ENCODE data around the gene MAEL.
"Not testable (repeated sequence)": the region's sequence is repeated elsewhere in the genome, so short reads cannot be mapped to it uniquely, and the experiment has no call there.

The MAEL gene

DNA sequence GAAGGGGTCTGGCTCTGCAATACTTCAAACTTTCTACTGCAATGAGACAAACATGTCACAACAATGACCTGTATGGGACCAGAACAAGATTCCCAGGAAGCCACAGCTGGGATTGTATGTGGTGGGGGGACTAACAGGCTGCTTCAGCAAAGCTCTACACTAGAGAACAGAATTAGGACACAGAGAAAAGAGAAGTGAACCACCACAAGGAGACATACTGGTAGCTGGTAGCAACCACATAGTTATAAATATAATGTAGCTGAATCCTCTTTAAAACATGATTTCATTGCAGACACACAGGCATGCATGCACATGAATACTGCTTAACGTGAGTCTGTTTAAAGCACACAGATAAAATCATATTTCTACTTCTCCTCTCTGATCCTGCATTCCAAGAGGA lies 10.3 kb upstream of the MAEL start:
- no peak for DNase-seq

DNA sequence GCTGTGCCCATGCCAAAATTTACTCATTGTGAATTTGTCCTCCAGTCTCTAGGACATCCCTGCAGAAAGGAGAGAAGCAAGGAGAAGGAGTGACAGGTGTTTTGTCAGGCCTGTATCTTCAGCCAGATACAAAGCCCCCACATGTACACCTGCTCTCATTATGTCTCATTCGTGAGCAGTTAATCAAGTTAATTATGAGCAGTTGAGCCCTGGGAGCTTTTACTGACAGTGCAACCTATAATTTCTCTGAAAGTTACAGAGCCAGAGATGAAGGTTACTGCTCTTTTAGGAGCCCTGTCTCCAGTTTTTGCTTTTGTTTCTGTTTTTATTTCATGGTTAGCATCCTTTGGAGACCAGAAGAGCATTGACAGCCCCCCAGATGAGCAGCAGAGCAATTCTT lies 8.7 kb upstream of the MAEL start:
- DNase-seq = no peak

DNA sequence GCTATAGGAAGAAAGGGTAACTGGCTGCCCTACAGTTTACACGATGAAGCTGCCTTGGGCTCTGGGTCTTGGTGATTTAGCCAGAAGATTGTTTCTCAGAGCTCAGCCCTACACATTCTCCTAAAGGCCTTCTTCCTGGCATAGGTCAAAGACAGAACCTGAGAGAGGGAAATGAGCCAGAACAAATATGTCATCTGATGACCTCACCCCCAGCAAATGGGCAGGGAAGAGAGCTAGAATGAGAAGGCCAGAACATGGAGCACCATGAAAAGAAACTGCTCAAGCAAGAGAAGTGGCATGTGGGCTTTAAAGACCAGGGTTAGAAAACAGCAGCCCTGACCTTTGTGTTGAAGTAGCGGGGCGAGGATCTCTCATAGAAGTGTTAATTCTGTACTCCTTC lies 8.3 kb upstream of the MAEL start:
- no peak for DNase-seq

DNA sequence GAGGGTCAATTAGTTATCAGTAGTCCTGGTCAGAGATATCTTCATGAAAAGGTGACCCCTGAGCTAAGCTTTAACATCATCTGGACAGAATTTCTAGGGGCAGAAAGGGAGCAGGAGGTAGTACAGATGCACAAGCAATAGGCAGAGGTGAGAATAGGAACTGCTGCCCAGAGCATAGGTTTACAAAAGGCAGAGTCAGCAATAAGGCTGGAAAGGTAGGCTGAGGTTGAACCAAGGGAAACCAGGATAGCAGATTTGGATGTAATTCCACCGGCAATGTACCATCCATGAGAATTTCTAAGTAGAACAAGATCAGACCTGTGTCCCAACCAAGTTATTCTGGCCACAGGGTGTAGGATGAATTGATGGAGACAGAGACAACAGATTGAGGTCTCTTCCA lies 7.5 kb upstream of the MAEL start:
- no peak for DNase-seq

DNA sequence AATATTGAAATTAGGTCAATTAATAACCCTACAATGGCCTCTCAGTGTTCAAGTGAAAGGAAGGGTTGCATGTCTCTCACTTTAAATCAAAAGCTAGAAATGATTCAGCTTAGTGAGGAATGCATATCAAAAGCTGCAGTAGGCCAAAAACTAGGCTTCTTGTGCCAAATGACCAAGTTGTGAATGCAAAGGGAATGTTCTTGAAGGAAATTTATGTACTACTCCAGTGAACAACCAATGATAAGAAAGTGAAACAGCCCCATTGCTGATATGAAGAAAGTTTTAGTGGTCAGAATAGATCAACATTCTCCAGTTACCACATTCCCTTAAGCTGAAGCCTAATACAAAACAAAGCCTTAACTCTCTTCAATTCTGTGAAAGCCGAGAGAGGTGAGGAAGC lies 10.0 kb downstream of the MAEL start:
- DNase-seq = no peak

DNA sequence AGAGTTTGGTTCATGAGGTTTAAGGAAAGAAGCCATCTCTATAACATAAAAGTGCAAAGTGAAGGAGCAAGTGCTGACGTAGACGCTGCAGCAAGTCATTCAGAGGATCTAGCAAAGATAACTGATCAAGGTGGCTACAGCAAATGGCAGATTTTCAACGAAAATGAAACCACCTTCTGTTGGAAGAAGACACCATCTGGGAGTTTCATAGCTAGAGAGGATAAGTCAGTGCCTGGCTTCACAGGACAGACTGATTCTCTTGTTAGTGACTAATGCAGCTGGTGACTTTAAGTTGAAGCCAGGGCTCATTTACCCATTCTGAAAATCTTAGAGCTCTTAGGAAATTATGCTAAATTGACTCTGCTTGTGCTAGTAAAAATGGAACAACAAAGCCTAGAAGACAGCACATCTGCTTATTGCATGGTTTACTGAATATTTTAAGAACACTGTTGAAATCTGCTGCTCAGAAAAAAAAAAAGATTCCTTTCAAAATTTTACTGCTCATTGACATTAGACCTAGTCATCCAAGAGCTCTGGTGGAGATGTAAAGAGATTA lies 10.5 kb downstream of the MAEL start:
- no peak for DNase-seq

DNA sequence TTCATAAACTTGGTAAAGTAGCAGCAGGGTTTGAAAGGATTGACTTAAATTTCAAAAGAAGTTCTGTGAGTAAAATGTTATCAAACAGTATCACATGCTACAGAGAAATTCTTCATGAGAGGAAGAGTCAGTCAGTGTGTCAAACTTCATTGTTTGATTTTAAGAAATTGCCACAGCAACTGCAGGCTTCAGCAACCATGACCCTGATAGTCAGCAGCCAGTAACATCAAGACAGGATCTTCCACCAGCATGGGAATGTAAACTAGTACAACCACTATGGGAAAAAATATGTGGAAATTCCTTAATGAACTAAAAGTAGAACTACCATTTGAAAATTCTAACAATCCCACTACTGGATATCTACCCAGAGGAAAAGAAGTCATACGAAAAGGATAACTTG lies 11.5 kb downstream of the MAEL start:
- no peak for DNase-seq

DNA sequence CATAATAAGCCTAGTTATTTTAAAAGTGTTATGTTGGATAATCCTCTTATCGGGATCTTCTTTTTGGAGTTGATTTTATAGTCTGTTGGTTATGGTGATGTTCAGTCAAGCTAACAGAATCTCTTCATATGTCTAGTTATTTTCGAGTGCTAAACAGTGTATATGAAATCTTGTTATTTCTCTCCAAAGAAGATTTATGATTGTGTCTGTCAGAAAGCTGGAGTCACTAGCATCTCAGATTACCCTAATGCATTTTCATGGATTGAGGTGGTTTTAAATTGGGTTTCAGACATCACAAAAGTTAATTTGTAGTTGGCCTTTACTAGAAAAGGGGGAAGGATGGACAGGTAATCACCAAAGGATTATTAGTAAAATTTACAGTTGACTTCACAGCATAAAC lies 13.3 kb downstream of the MAEL start:
- DNase-seq = no peak

DNA sequence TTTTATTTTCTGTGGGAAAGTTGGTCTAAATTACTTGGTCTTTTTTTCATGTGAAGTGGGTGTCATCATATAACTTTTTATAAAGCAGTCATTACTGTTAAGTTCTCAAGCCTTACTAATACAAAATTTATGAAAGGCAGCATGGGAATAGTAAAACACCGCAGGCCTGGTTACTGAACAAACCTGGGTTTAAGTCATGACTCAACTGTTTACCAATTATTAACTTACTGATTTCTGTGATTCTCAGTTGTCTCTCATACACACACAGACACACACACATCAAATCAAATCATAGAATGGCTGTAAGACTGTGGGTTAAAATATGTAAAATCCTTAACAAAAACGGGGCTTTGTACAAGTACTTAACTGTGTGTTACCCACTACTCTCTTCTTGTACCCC lies 14.6 kb downstream of the MAEL start:
- DNase-seq = no peak

DNA sequence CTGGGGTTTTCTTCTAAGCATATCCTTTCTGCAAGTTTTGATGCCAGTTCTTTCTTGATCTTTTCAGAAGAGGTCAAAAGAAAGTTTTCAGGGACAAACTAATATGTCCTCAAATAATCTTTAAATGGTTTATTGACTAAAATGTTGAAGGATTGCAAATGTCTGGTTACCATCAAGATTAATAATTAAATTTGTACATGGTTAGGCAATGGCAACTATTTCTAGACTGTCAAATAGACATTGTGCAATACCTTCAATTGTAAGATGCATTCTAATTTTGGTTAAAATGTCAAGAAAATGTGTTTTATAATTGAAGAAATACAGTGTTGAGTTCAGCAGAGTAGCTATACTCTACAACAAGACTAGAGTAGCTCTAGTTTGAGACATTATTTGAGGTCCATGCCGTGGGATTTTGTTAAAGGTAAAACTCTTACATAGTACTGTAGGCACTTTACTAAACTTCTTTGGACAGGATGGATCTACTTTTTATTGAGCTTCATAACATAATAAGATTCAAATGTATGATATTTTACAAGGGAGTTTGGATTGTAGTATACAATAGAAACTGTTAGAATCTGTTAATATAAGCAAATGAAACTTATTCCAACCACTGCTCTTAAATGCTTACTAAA lies 22.6 kb downstream of the MAEL start:
- no peak for DNase-seq

DNA sequence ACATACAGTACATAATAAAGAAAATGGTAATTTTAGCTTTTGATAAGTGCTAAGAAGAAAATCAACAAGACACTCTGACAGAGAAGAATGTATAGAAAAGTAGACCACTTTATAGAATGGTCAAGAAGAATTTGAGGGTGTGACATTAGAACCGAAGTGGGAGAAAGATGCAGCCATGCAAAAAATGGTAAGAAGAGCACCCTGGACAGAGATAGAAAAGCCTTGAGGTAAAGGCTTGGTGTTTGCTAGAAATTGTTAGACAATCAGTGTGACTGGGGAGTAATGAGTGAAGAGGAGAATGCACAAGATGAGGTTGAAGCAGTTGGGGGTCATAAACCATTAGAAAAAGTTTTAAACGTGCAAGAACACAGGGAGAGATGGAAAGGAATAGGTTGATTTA lies 23.5 kb downstream of the MAEL start:
- no peak for DNase-seq

DNA sequence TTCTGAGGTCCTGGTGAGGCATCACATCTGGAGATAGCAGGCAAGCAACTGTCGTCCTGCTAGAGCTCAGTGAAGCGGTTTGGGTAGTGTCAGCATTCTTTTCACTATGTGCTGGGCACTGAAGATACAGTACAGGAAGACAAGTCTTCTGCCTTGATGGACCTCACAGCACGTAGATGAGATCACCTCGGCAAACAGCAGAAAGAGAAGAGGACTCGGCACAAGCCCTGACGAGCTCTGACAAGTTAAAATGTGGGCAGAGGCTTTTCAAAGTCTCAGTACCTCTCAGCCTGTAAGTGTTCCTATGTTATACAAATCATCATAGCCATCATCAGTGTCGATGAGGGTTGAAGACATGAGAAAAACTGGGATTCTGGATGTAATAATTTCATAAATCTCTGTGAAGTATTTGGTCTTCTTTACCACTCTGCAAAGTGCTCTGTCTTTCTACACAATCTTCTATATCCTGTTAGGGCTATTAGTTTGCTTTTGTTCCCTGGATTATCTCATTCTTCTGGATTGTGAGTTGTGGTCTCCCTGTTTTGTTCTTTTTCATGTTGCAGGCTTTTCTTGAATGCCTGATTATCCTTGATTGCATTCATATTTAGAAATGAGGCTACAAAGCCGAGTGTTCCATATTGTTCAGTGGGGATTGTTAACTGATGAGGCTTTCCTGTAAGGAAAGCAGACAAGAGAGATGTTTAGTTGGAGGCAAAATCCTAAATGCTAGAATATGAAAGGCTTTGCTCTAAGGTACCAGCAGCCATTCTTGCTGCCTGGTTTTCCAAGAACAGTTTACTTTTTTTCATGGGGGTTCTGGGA lies 24.2 kb downstream of the MAEL start:
- no peak for DNase-seq

DNA sequence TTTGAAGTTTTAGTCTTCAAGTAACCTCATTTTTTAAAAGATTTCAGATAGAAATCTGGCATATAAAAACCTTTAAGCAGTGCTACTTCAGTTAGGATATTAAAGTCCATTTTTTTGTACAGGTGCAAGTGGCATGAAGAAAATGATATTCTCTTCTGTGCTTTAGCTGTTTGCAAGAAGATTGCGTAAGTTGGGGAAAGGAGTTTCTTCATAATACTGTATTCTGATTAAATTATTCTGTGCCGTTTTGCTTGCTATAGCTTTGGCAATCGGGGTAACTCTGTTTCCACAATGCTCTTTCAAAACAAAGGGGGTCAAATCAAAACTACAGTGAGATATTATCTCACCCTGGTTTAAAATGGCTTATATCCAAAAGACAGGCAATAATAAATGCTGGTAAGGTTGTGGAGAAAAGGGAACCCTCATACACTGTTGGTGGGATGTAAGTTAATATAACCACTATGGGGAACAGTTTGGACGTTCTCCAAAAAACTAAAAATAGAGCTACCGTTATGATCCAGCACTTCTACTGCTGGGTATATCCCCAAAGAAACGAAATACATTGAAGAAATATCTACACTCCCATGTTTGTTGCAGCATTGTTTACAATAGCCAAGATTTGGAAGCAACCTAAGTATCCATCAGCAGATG lies 27.1 kb downstream of the MAEL start:
- no peak for DNase-seq

DNA sequence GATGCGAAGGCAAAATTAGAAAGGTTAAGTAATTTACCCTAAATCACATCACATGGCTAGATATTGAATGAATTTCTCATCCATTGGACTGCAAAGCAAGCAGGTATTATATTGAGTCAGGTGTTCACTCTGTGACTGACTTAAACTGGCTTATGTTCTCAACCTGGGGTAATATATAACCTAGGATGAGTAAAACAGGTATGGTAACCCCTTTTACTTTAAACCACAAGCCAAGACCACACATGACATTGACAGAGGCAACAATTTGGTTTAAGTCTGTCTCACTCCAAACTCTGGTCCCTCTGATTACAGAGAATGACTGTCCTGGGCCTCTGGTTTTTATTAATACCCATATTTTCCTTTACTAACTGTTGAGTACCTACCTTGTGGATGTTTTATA lies 33.3 kb downstream of the MAEL start:
- no peak for DNase-seq

DNA sequence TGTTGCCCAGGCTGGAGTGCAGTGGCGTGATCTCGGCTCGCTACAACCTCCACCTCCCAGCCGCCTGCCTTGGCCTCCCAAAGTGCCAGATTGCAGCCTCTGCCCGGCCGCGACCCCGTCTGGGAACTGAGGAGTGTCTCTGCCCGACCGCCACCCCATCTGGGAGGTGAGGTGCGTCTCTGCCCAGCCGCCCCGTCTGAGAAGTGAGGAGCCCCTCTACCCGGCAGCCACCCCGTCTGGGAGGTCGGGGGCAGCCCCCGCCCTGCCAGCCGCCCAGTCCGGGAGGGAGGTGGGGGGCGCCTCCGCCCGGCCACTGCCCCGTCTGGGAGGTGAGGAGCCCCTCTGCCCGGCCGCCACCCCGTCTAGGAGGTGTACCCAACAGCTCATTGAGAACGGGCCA lies 40.5 kb downstream of the MAEL start:
- not testable (repeated sequence) for DNase-seq

DNA sequence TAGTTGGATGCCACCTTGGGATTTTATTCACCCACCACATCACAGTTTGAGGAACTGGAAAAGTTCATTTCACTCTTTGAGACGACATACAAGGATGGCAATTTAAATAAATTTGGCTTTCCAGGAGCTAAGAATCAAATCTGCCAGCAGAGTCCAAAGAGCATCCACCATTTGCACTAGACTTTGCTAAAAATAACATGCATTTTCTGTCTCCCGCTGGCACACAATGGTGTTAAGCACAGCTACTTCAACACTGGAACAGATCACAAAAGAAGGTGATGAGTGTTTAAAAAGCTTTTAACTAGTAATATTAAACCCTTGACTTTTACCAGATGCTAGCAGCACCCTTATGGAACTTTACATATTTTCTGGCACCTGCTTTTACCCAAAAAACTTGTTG lies 44.6 kb downstream of the MAEL start:
- DNase-seq = no peak

DNA sequence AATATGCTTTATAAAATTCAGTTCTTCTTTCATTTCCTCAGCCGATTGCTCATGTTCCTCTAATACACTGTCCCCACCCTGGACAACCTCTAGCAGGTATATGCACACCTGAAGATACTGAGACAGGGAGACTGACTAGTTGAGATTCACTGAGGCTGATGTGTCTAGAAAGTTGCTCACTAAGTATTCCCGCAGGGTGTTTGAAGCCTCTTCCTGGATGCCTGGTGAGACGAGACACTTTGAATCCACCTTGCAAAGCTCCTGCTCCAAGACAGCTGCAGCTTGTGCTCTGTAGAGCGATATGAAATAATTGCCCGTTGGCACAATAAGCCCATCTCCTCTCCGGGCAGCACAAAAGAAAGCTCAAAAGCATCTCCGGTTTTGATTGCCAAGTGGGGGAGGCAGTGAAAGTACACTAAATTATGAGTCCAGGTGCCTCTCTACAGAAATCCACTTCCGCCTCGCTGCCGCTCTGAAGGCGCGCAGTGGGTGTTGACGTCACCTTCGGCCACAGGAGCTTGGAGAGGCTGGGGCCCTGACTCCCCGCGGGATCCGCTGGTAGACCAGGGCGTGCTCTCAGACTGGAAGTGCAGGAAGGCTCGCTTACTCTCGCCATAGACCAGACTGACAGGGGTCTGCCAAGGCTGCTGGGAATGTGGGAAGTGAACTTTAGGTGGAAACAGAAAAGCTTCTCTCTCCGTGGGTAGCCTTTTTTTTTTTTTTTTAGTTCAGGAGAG lies 54.8 kb downstream of the MAEL start:
- DNase-seq = peak; percentile 55

DNA sequence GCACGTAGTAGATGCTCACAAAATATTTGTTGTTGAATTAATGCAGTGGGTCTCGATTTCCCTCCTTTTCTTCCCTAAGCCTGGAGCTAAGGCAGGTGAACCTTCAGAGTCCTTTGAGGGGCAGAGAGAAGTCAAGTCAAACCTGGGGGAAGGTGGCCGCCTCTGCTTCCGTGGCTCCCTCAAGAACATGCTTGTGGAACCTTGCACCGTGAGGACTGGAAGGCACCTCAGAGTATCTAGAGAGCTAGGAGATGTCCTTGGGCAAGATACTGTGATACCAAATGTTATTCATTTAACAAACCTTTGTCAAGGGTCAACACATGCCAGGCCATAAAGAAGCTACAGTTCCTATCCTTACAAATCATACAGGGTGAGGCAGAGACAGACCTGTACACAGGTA lies 62.8 kb downstream of the MAEL start:
- no peak for DNase-seq

DNA sequence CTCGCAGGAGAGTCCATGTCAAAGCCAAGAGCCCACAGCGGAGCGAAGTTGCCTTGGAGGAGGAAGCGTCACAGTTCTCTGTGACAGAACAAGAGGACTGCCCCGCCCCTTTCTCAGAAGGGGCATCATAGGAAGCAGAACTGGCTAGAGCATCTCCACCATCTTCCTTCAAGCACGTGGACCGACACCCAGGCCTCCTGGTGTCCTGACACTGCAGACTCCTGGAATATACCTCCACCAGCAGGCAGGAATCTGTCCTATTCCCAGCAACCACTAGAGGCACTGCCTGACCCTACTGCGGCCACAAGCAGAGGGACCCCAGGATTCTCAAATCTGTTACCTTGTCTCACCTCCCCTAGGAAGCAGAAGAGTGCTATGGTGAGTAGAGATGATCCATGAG lies 63.3 kb downstream of the MAEL start:
- DNase-seq = no peak

DNA sequence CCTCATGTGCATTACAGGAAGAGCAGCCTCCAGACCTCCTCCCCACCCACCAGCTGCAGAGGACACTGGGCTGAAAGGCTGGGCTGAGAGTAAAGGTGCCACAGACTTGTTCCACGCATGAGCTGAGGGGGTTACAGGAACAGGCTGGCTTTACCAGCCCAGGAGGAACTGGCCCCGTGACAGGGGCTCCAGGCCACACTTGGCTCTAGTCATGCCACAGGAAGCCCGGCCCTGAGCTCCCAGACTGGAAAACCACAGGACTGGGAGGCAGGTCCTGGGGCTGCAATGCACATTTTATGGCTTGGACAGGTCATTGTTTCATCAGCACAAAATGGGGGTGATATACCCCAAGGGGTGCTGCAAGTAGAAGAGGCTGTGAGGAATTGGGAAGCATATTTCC lies 65.5 kb downstream of the MAEL start:
- no peak for DNase-seq

DNA sequence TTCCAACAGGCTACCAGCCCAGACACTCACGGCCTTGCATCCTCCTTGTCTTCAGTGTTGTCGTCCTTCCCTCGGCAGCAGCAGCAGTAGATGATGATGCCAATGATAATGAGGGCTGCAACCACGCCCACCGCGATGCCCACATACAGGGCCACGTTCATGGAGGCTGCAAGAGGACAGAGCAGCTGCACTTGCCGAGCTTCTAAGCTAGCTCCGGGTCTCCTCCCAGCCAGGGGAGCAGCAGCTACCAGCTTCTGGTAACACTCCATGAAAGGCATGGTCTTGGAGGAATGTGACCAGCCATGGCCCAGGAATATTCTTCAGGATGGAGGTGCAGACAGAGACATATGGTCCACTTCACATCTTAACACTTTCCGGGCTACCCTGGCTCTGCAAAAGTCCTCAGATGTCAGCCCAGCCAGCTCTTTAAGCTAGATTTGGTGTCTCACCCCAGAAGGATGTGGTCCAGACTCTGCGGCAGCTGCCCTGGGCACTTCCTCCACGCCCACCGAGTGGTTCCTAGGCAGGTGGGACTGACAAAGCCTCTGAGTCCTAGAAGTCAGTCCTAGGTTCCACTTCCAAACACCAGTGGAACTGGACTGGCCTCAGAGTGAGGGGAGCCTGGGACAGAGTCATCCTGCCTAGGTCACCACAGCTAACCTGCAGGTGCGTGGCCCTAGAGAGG lies 66.0 kb downstream of the MAEL start:
- DNase-seq = no peak

DNA sequence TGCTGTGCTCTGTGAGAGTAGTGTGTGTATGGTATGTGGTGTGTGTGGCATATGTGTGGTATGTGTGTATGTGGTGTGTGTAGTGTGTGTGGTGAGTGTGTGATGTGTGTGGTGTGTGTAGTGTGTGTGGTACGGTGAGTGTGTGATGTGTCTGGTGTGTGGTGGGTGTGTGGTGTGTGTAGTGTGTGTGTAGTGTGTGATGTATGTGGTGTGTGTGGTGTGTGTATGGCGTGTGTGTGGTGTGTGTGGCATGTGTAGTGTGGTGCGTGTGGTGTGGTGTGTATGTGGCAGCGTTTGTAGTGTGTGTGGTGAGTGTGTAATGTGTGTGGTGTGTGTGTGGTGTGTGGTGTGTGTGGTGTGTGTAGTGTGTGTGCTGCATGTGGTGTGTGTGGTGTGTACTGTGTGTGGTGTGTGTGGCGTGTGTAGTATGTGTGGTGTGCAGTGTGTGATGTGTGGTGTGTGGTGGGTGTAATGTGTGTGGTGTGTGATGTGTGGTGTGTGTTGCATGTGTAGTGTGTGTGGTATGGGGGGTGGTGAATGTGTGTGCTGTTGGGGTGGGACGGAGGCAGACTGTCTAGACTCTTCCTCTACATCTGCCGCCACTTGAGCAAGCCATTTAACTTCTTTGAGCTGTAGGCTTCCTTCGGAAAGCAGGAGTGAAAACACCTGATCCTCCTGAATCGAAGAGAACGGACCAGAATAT lies 67.6 kb downstream of the MAEL start:
- no peak for DNase-seq
